Subcutaneous adipose tissue (tissue), 4 donors: ENCODE results near the gene CEP63. TPM values are rescaled to one million over a fixed set of nuclear protein-coding genes. Genes with fewer than 3 reads are reported as not detected.

Experiments
- CTCF ChIP-seq: fragments of 450-650 bp; IDR thresholded peaks from one replicate; pipeline ENCODE4 v1.5.1; 2016; ENCODE audit warnings: low read depth, mild to moderate bottlenecking, control low read depth, antibody characterized with exemption, moderate library complexity
- total RNA-seq, 4 donors: library from RNA; depleted of rRNA; stranded (reverse); fragments of >200 nt; gene quantifications; one replicate each; pipeline ENCODE4 v1.1.0, GENCODE V29; 2016

The CEP63 gene
- total RNA-seq, 4 donors from 2014 or later: 19.9 to 39.2 (median 34.7) TPM

- no peak for TF ChIP-seq CTCF
Measured at GRCh38 chr3:134487406-134487805, 1.5 kb downstream of the CEP63 start.

DNA sequence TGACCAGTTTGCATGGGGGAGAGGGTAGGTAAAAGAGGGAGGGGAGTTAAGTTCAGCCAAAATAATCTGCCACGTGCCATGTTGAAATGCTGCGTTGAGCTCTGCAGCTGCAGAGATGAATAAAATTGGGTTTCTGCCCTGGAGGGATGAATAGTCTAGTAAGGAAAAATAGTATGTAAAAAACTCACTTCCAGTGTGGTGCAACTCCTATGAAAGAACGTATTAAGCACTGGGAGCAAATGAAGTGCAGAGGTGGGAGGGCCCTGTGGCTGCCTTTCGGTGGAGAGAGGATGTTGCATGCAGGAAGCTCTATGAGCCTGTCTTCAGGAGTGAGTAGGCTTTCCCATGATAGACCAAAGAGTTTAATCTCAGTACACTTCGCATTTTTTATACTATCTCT is 8.6 kb downstream of the CEP63 start:
- no peak for TF ChIP-seq CTCF

DNA sequence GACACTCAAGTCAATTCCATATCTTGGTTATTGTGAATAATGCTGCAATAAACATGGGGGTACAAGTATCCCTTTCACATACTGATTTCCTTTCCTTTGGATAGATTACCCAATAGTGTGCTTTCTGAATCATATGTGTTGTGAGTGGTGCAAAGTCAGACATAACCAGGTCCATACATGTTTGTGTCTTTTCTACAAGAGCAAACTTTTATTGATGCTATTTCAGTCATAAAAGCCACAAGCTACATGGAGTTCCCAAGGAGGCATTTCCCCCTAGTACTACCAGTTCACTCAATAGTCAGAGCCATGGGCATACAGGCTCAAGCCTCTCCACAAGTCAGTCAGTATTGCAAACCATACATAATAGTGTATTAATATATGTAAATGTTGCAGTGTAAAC is 10.1 kb downstream of the CEP63 start:
- no peak for TF ChIP-seq CTCF

GRCh38 chr3:134496471-134497071 is 10.7 kb downstream of the CEP63 start:
- no peak for TF ChIP-seq CTCF

DNA sequence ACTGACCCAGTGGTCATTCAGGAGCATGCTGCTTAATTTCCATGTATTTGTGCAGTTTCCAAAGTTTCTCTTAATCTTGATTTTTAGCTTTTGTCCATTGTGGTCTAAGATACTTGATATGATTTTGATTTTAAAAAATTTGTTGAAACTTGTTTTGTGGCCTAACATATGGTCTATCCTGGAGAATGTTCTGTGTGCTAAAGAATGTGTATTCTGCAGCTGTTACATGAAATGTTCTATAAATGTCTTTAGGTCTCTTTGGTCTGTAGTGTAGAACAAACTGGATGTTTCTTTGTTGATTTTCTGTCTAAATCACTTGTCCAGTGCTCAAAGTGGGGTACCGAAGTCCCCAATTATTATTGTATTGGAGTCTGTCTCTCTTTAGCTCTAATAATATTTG is 17.4 kb downstream of the CEP63 start:
- TF ChIP-seq CTCF: no peak

- TF ChIP-seq CTCF: no peak
Measured at GRCh38 chr3:134504132-134504531, 18.3 kb downstream of the CEP63 start.

DNA sequence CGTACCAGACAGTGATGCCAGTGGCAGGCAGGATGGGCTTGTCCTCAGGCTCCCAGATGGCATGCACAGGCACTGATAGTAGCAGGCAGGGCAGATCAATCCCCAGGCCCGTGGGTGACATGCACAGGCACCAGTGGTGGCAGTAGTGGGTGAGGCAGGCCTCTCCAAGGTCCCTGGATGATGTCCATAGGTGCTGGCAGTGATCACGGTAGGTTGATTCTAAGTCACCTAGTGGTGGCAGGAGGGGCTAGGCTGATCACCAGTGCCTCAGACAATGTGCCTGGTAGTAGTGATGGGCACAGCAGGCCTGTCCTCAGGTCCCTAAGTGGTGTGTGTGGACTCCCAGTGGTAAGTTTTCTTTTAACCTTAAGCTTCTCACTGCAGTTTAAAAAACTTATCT is 19.6 kb downstream of the CEP63 start:
- TF ChIP-seq CTCF: no peak
